Activated CD4-positive, alpha-beta T cell treated with anti-CD3 and anti-CD28 coated beads, Interleukin-2, amount 10 ng/mL, durations not matched to agents 7 days and 5 days (primary cell): ENCODE data around the gene SLK. TPM values are rescaled to one million over a fixed set of nuclear protein-coding genes. Genes with fewer than 3 reads are reported as not detected.

Experiments
- CTCF ChIA-PET: fragments of 350-600 bp; sonication (Branson Sonifier 250); formaldehyde crosslinking; loops from one replicate; lab custom pipeline; 2021; ENCODE audit warnings: antibody characterized with exemption; lab: Charles Lee
- POLR2A ChIA-PET: fragments of 350-600 bp; sonication (Branson Sonifier 250); formaldehyde crosslinking; loops from one replicate; lab custom pipeline; 2021; ENCODE audit warnings: antibody characterized with exemption; lab: Charles Lee
- DNase-seq: peaks from one replicate; pipeline ENCODE4 v3.0.0-alpha.2; 2020
- H3K27ac Mint-ChIP-seq: one replicate; pipeline ENCODE4 v1.8.0; 2021; ENCODE audit warnings: mild to moderate bottlenecking, moderate library complexity, mixed read lengths
- H3K27me3 Mint-ChIP-seq: one replicate; pipeline ENCODE4 v1.8.0; 2021; ENCODE audit warnings: mixed read lengths
- H3K36me3 Mint-ChIP-seq: one replicate; pipeline ENCODE4 v1.8.0; 2021; ENCODE audit warnings: low read depth, mixed read lengths
- H3K4me1 Mint-ChIP-seq: one replicate; pipeline ENCODE4 v1.8.0; 2021; ENCODE audit warnings: mixed read lengths
- H3K4me3 Mint-ChIP-seq: one replicate; pipeline ENCODE4 v1.8.0; 2021; ENCODE audit warnings: mild to moderate bottlenecking, moderate library complexity, mixed read lengths
- H3K9me3 Mint-ChIP-seq: one replicate; pipeline ENCODE4 v1.8.0; 2021; ENCODE audit warnings: mixed read lengths
- total RNA-seq, 2 experiments: library from RNA; stranded (reverse); gene quantifications; one replicate each; pipeline ENCODE4 v1.2.3, GENCODE V29; 2021

SLK gene
- 10 to 100 TPM; 31.5 to 32.4 TPM for total RNA-seq

DNA sequence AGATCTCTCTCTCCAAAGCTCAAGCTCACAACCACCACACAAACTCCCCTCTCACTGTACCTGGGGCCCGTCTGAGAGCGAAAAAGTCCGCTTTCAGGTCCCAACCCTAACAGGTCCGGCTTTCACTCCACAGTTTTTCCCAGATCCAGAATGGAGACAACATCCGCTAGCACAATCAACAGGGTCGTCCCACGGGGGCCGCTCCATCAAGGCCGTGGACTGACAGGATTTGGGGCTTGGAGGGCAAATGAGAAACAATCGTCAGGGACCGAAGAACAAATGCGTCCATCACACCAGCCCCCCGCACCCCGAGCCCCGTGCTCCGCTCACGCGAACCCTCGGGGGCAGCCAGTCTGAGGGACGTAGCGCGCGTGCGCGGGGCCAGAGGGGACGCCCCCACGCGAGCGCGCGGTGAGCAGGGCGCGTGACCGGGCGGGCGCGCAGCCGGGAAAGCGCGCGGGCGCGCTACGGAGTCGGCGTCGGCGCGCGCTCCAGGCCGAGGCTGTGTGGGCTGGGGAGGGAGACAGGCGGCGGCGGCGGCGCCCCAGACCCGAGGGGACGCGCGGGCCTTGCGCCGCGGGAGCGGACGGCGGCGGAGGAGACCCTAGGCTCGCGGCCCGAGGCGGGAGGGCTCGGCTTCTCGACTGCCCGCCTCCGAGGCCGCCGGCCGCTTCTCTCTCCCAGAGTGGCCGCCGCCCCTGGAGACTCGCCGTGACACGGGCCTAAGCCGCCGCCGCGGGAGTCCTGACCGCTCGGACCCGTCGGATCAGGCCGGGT lies at the start of gene SLK:
Gene SLK (plus strand): TSS at position 470 of the 777 bp plus-strand sequence. CDS start 606 bp downstream, outside the sequence.
- Mint-ChIP-seq H3K27ac (peak within 1 kb of the TSS; percentile 94), H3K36me3 (peaks cover 6% of the 10 kb centered on the region), H3K9me3 (no peaks in the 10 kb centered on the region), H3K4me1 (peaks cover 38% of the 10 kb centered on the region), H3K4me3 (peak within 1 kb of the TSS; percentile 95), H3K27me3 (no peaks in the 10 kb centered on the region)
- DNase-seq, result peak; percentile 75
- CTCF ChIA-PET, result no interaction called here
- POLR2A ChIA-PET, result no interaction called here

DNA sequence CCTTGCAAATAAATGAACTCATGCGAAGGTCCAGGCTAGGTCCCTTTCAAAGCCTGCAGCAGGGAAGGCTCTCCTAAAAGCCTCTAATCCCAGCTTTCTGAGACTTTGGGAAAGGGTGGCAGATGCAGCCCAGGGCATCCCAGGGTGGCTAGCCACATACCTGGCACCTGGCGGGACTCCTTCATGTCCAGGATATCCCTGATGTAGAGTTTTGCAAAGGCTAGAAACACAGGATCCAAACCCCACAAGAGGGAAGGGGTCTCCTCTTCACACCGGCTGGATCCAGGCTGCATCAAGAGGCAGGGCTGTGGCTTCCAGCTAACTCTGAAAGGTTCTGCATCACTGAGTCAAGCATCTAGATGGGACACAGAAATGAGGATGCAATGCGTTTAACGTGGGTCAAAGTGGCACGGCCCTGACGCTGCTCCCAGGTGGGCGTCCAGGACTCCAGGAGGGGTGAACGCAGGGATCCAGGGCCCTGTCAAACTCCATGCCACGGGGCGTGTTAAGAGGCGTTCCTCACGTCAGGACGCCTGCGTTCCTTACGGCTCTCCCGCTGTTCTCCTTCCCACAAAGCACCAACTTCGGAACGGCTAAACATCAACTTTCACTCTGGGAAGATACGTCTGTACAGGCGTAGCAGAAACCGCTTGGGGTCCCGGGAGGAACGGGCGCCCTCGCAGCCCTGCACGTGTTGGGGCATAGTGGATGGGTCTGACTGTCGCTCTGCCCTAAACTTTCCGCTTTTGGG lies 49.5 kb upstream of the SLK start:
- H3K4me3 Mint-ChIP-seq, result peak overlapping the region; percentile 93
- peaks cover 37% of the 10 kb centered on the region for H3K36me3 Mint-ChIP-seq
- peaks cover 8% of the 10 kb centered on the region for H3K9me3 Mint-ChIP-seq
- H3K4me1 Mint-ChIP-seq, result peaks cover 52% of the 10 kb centered on the region
- DNase-seq, result no peak
- ChIA-PET CTCF (no interaction called here), POLR2A (interaction anchor here (0.5 kb wide), 1 partner anchor 1203 kb away, joined by 3 read pairs; the partner anchor contains the start of genes ARL3 and SFXN2)
- peak overlapping the region; percentile 96 for H3K27ac Mint-ChIP-seq
- H3K27me3 Mint-ChIP-seq, result no peaks in the 10 kb centered on the region

DNA sequence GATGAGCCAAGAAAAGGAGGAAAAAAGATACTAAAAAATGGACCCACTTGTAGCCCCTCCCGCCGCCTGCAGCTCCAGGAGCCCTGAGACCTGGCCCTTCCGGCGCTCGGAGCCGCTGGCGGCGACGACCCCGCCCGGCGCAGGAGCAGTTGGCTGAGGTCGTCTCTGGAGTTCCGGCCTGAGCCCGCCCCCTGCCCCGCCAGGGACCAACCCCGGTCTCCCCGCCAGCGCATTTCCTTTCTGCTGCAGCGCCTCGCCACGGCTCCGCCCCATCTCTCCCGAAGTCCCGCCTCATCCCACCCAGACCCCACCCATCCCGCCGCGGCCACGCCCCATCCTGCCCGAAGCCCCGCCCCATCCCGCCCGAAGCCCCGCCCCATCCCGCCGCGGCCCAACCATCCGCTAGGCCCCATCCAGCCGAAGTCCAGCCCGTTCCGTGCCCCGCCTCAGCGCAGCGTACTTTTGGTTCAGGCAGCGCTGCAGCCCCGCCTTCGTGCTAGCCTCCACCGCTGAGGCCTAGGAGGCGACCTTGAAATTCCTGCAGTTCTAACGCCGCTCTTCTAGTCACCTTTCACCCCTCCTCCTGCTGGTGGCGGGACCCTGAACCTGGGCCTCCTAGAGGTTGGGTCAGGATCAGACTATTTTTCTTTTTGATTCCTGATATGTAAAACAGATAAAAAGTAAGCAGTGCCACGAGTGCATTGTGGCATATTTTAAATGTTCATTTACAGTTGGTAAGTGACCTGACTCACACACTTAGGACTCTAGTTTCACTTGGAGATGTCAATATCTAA lies 48.7 kb upstream of the SLK start, which contains the start of gene STN1:
Gene STN1 (minus strand): TSS at position 132 of the 794 bp plus-strand sequence. CDS start 590 bp downstream, outside the sequence.
- Mint-ChIP-seq H3K4me3 (peak within 1 kb of the TSS; percentile 93), H3K4me1 (peaks cover 44% of the 10 kb centered on the region)

DNA sequence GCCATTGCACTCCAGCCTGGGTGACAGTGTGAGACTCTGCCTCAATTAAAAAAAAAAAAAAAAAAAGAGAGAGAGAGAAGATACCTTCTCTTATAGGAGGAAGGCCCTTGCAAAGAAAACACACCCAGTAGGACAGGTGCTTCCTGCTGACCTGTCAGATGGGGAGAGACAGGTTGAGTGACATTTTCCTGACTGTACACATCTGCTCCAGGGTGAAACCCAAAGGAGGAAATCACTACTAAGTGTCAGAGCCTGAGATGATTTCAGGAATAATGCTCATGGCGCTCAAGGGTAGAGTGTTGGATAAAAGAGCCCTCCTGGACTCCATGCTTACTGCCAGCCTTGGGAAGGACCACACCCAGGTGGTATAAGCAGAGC lies 47.3 kb upstream of the SLK start:
- Mint-ChIP-seq H3K36me3 (peaks cover 18% of the 10 kb centered on the region), H3K4me3 (no peak overlapping the region), H3K4me1 (peaks cover 33% of the 10 kb centered on the region), H3K27ac (no peak overlapping the region), H3K27me3 (no peaks in the 10 kb centered on the region), H3K9me3 (peaks cover 8% of the 10 kb centered on the region)
- ChIA-PET POLR2A (no interaction called here), CTCF (interaction anchor here (0.7 to 1.2 kb wide), 3 partner anchors 10 to 431 kb away, joined by 3 to 4 read pairs (median 3); no protein-coding TSS in a partner anchor)
- DNase-seq, result no peak

More for the DNA sequence above, 48.7 kb upstream of the SLK start, which contains the start of gene STN1:
- Mint-ChIP-seq H3K36me3 (peaks cover 29% of the 10 kb centered on the region), H3K9me3 (peaks cover 8% of the 10 kb centered on the region), H3K27me3 (no peaks in the 10 kb centered on the region), H3K27ac (peak within 1 kb of the TSS; percentile 96)
- CTCF ChIA-PET, result interaction anchor here (1.2 kb wide), 1 partner anchor 30 kb away, joined by 4 read pairs; no protein-coding TSS in a partner anchor
- POLR2A ChIA-PET, result interaction anchor here (0.5 kb wide), 1 partner anchor 1204 kb away, joined by 3 read pairs; the partner anchor contains the start of genes ARL3 and SFXN2
- peak; percentile 97 for DNase-seq

DNA sequence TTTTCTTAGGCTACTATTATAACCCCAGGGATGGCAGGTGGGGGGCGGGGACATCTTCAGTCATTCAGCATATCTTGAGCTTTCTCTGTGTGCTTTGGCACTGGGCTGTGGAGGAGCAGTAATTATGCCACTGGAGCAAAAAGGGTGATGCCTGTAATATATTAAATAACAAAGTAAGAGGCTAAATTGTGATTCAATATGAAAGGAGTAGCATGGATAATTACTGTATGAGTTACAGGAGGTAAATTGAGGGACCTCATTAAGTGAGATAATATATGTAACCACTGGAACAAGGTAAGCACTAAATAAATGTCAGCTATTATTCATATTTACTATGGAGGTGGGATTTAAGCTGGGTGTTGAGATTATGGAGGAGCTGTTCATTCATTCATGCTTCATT lies 45.7 kb upstream of the SLK start:
- no peak overlapping the region for H3K4me3 Mint-ChIP-seq
- ChIA-PET CTCF (interaction anchor here (0.7 to 2.8 kb wide), 4 partner anchors 45 to 235 kb away, joined by 3 to 7 read pairs (median 3); no protein-coding TSS in a partner anchor), POLR2A (interaction anchor here (1.9 kb wide), 1 partner anchor 200 kb away, joined by 5 read pairs; the partner anchor contains the start of gene SFR1)
- peaks cover 17% of the 10 kb centered on the region for H3K4me1 Mint-ChIP-seq
- no peak overlapping the region for H3K27ac Mint-ChIP-seq
- no peaks in the 10 kb centered on the region for H3K9me3 Mint-ChIP-seq
- no peaks in the 10 kb centered on the region for H3K27me3 Mint-ChIP-seq
- DNase-seq, result no peak
- H3K36me3 Mint-ChIP-seq, result peaks cover 2% of the 10 kb centered on the region

DNA sequence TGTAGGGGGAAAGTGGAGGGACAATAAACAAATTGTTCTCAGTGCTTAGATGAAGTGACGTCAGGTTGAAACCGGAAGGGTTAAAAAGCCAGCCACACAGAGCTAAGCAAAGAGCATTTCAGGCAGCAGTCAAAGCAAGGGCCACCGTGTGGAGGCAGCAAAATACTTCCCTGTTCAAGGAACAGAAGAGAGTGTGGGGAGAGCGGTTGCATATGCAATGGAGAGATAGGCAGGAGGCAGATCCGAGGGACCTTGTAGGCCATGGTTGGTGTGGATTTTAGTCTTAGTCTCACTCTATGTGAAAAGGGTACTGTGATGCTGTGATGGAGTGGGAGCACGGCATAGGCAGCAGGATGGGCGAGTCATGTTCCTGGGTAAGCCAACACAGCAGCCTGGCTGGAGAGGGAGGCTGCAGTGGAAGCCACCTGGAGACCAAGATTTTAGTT lies 45.2 kb upstream of the SLK start:
- peaks cover 14% of the 10 kb centered on the region for H3K4me1 Mint-ChIP-seq
- no peaks in the 10 kb centered on the region for H3K36me3 Mint-ChIP-seq
- no peaks in the 10 kb centered on the region for H3K27me3 Mint-ChIP-seq
- DNase-seq, result peak; percentile 63
- H3K4me3 Mint-ChIP-seq, result no peak overlapping the region
- H3K27ac Mint-ChIP-seq, result no peak overlapping the region
- H3K9me3 Mint-ChIP-seq, result no peaks in the 10 kb centered on the region
- CTCF ChIA-PET, result interaction anchor here (0.7 to 2.8 kb wide), 5 partner anchors 10 to 236 kb away, joined by 3 to 7 read pairs (median 3); no protein-coding TSS in a partner anchor
- POLR2A ChIA-PET, result interaction anchor here (1.9 kb wide), 1 partner anchor 200 kb away, joined by 5 read pairs; the partner anchor contains the start of gene SFR1

DNA sequence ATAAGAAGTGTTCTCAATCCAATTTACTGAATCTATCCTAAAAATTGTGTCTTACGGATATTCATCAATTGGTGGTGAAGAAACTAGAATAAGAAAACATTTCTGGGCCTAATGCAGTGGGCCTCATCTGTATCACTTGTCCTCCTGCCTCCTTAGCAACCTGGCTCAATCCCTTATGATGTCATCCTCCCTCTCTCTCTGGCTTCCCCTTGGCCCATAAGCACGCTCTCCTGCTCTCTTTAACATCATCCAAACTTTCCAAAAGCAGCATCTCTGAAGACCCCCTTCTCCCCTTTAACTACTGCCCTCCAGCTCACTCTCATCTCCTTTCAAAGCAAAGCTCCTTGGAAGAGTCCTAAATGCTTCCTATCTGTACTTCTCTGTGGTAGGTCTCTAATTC lies 44.3 kb upstream of the SLK start:
- no peaks in the 10 kb centered on the region for H3K9me3 Mint-ChIP-seq
- no peak overlapping the region for H3K4me3 Mint-ChIP-seq
- H3K27ac Mint-ChIP-seq, result no peak overlapping the region
- ChIA-PET POLR2A (interaction anchor here (1.9 kb wide), 1 partner anchor 199 kb away, joined by 5 read pairs; the partner anchor contains the start of gene SFR1), CTCF (interaction anchor here (1.0 to 2.8 kb wide), 3 partner anchors 9 to 198 kb away, joined by 3 to 7 read pairs (median 3); no protein-coding TSS in a partner anchor)
- H3K27me3 Mint-ChIP-seq, result no peaks in the 10 kb centered on the region
- no peak for DNase-seq
- peaks cover 14% of the 10 kb centered on the region for H3K4me1 Mint-ChIP-seq
- H3K36me3 Mint-ChIP-seq, result no peaks in the 10 kb centered on the region

DNA sequence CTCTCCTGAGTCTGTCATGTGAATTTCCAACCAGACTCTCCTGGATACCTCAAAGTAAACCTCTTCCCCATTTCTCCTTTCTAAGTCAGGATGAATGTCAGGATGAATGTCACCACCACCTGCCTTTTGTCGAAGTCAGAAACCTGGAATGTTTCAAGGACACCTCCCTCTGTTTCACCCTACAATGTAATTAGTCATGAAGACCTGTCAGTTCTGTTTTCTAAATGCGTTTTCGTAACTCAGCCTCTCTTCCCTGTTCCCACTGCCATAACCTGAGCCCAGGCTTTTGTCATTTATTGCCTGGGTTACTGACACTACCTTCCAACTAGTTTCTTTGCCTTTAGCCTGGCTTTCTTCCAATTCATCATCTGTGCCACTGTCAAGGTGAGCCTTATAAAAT lies 43.4 kb upstream of the SLK start:
- no peaks in the 10 kb centered on the region for H3K9me3 Mint-ChIP-seq
- no peak overlapping the region for H3K27ac Mint-ChIP-seq
- DNase-seq, result no peak
- no peaks in the 10 kb centered on the region for H3K36me3 Mint-ChIP-seq
- peaks cover 12% of the 10 kb centered on the region for H3K4me1 Mint-ChIP-seq
- H3K4me3 Mint-ChIP-seq, result no peak overlapping the region
- no peaks in the 10 kb centered on the region for H3K27me3 Mint-ChIP-seq
- ChIA-PET CTCF (interaction anchor here (0.6 kb wide), 1 partner anchor 1754 kb away, joined by 4 read pairs; no protein-coding TSS in a partner anchor), POLR2A (no interaction called here)

DNA sequence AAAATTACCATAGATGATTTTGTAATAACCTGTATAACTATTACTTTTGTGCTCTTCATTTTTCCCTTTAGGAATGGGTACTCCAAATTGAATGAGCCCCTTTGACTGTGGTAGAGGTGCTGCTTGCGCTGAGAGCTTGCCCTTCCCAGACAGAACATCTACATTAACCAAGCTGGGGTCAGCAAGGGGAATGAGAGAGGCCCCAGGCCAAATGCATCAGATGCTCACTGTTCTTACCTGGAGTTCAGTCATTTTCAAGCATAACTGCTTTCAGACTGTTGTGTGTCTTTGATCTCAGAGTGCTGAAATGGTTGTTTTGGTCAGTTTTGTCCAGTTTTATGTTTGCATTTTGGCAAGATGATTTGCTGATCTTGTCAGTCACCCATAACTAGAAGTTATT lies 41.3 kb upstream of the SLK start:
- no peaks in the 10 kb centered on the region for H3K27me3 Mint-ChIP-seq
- no peak for DNase-seq
- no peak overlapping the region for H3K27ac Mint-ChIP-seq
- ChIA-PET CTCF (interaction anchor here (1.4 kb wide), 1 partner anchor 9 kb away, joined by 4 read pairs; no protein-coding TSS in a partner anchor), POLR2A (no interaction called here)
- H3K9me3 Mint-ChIP-seq, result no peaks in the 10 kb centered on the region
- no peaks in the 10 kb centered on the region for H3K4me1 Mint-ChIP-seq
- H3K4me3 Mint-ChIP-seq, result no peak overlapping the region
- H3K36me3 Mint-ChIP-seq, result no peaks in the 10 kb centered on the region

DNA sequence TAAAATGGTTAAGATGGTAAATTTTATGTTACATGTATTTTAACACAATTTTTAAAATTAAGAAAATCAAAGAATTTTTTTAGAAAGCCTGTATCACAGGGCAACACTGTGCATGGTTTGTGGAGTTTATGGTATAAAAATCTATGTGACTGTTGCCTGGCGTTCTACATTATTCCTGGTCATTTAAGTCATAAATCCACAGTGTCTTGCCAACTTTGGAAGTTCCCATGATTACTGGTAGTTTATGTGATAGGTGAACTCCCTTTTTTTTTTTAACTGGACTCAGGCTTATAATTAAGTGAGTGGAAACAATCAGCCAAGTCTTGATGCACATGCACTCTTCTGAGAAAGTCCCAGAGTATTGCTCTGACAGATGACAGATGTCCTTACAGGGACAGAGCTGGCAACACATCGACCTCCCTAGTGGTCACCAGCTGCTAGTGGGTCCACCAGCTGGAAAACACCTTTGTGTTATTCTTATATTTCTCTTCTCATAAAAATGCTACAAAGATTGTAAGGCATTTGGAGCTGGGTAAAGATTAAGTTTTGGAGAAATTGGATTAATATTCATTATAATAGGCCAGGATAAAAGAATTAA lies 40.1 kb upstream of the SLK start:
- POLR2A ChIA-PET, result no interaction called here
- H3K4me3 Mint-ChIP-seq, result no peak overlapping the region
- no peaks in the 10 kb centered on the region for H3K9me3 Mint-ChIP-seq
- no peaks in the 10 kb centered on the region for H3K27me3 Mint-ChIP-seq
- no peaks in the 10 kb centered on the region for H3K36me3 Mint-ChIP-seq
- no peaks in the 10 kb centered on the region for H3K4me1 Mint-ChIP-seq
- CTCF ChIA-PET, result no interaction called here
- no peak for DNase-seq
- H3K27ac Mint-ChIP-seq, result no peak overlapping the region

DNA sequence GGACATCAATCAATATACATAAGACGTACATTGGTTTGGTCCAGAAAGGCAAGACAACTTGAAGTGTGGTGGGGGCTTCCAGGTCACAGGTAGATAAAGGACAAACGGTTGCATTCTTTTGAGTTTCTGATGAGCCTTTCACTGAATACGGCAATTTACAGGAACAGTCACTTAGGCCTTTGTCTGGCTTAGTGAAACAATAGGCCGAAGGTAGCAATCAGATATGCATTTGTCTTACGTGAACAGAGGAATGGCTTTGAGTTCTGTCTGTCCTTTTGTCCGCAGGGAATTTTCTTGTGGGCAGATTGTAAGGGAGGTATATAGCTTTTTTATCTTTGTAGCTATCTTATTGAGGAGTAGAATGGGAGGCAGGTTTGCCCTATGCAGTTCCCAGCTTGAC lies 38.2 kb upstream of the SLK start:
- no peaks in the 10 kb centered on the region for H3K27me3 Mint-ChIP-seq
- ChIA-PET POLR2A (no interaction called here), CTCF (interaction anchor here (1.2 to 1.5 kb wide), 2 partner anchors 10 to 14 kb away, joined by 3 to 5 read pairs; no protein-coding TSS in a partner anchor)
- no peak overlapping the region for H3K27ac Mint-ChIP-seq
- H3K36me3 Mint-ChIP-seq, result no peaks in the 10 kb centered on the region
- no peak for DNase-seq
- no peaks in the 10 kb centered on the region for H3K9me3 Mint-ChIP-seq
- no peaks in the 10 kb centered on the region for H3K4me1 Mint-ChIP-seq
- H3K4me3 Mint-ChIP-seq, result no peak overlapping the region
